Measurements from ENCODE around the gene MMD2.

MMD2 gene

DNA sequence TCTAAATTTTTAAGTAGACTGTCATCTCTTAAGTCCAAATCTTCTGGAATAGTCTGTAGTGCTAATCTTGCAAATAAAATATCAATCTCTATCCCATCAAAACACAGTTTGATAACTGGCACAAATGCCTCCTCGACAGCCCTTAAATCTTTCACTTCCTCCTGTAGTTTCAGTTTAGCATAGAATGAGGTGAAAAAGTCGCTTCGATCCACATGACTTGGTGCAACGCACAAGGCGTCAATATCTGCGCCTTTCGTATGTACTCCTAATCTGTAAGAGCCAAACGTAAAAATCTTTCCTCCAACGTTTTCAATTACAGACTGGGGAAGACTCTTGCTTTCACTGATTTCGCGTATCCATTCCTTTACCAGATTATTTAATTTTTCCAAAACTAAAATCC lies 97.8 kb downstream of the MMD2 start:
- Histone ChIP-seq H3K9me3 (ENCODE audit: control insufficient read depth, low read depth, low read length) (no peaks in the 10 kb centered on the region), H3K9ac (ENCODE audit: low read length) (no peak overlapping the region), H3K4me3 (ENCODE audit: low read length) (peak overlapping the region; percentile 34)

GRCh38 chr7:4857189-4857588 lies 101.8 kb downstream of the MMD2 start:
- Histone ChIP-seq H3K4me3 (ENCODE audit: low read length) (no peak overlapping the region), H3K27ac (ENCODE audit: low read length) (no peak overlapping the region)

More for the DNA sequence above, 97.8 kb downstream of the MMD2 start:
- Histone ChIP-seq H3K27ac (ENCODE audit: low read length) (no peak overlapping the region), H3K27me3 (ENCODE audit: control insufficient read depth, insufficient read depth, low read length) (peaks cover 19% of the 10 kb centered on the region), H3K36me3 (ENCODE audit: control insufficient read depth, low read depth, low read length) (no peaks in the 10 kb centered on the region), H3K4me1 (ENCODE audit: control insufficient read depth, low read depth, low read length) (no peaks in the 10 kb centered on the region)

DNA sequence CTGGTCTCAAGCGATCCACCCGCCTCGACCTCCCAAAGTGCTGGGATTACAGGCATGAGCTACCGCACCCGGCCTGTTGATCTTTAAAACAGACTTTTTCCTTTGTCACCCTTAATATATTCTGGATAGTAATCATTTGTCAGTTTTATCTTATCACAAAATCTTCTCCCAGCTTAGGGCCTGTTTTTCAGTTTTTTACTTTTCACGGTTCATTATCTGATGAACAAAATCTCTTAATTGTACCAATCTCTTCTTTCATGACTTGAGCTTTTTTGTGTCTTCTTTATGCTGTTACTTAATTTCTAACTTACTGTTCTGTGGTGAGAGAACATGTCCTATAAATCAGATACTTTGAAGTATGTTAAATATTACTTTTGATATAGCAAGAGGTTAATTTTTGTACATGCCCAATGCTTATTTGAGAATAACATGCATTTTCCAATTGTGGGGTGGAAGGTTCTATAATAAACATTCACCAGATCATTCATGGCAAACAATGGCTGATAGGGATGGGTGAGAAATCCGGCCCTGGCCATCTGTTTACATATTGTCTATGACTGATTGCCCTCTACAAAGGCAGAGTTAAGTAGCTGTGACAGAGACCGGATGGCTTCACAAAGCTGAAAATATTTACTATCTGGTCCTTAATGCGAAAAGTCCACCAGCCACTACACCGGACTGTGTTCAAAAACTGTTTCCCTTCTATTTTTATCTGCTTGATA lies 102.5 kb downstream of the MMD2 start:
- peaks cover 10% of the 10 kb centered on the region for H3K27me3 ChIP-seq (ENCODE audit: control insufficient read depth, insufficient read depth, low read length)
- no peak overlapping the region for H3K4me3 ChIP-seq (ENCODE audit: low read length)
- no peaks in the 10 kb centered on the region for H3K36me3 ChIP-seq (ENCODE audit: control insufficient read depth, low read depth, low read length)

More at GRCh38 chr7:4857189-4857588, 101.8 kb downstream of the MMD2 start:
- Histone ChIP-seq H3K27me3 (ENCODE audit: control insufficient read depth, insufficient read depth, low read length) (peaks cover 10% of the 10 kb centered on the region), H3K36me3 (ENCODE audit: control insufficient read depth, low read depth, low read length) (no peaks in the 10 kb centered on the region), H3K9ac (ENCODE audit: low read length) (no peak overlapping the region), H3K9me3 (ENCODE audit: control insufficient read depth, low read depth, low read length) (no peaks in the 10 kb centered on the region), H3K4me1 (ENCODE audit: control insufficient read depth, low read depth, low read length) (no peaks in the 10 kb centered on the region)

More for the DNA sequence above, 102.5 kb downstream of the MMD2 start:
- Histone ChIP-seq H3K4me1 (ENCODE audit: control insufficient read depth, low read depth, low read length) (no peaks in the 10 kb centered on the region), H3K9me3 (ENCODE audit: control insufficient read depth, low read depth, low read length) (no peaks in the 10 kb centered on the region), H3K9ac (ENCODE audit: low read length) (no peak overlapping the region), H3K27ac (ENCODE audit: low read length) (no peak overlapping the region)

All from iPS-18a (cell line).